GM18508 (cell line): Measurements from ENCODE around the gene SNX3.
"Not testable (repeated sequence)": the region's sequence is repeated elsewhere in the genome, so short reads cannot be mapped to it uniquely, and the experiment has no call there.

Source experiments
- ATAC-seq: cut with Tn5 transposase; IDR thresholded peaks from one replicate; pipeline ENCODE4 v1.9.1; 2021; ENCODE audit warnings: moderate number of reproducible peaks; ENCODE audit not compliant: insufficient read depth, unreplicated experiment

SNX3 gene

GRCh38 chr6:108260809-108261569 is at the start of gene SNX3:
Gene SNX3, minus strand, starts transcription at chr6:108261040. Its CDS starts 119 bp downstream, at chr6:108260921.
- ATAC-seq, result peak; percentile 70

GRCh38 chr6:108309844-108310243 is 49.0 kb upstream of the SNX3 start:
- no peak for ATAC-seq

- ATAC-seq, result not testable (repeated sequence)
These were observed 47.8 kb upstream of the SNX3 start for GRCh38 chr6:108308641-108309040.

- ATAC-seq, result no peak
These were observed 43.8 kb upstream of the SNX3 start for GRCh38 chr6:108304646-108305045.

- ATAC-seq, result no peak
These were observed 41.5 kb upstream of the SNX3 start for GRCh38 chr6:108302386-108302785.

- no peak for ATAC-seq
These were observed 34.8 kb upstream of the SNX3 start for GRCh38 chr6:108295676-108296075.

GRCh38 chr6:108294727-108295625 is 34.1 kb upstream of the SNX3 start, which contains the start of gene AFG1L:
Gene AFG1L, plus strand, starts transcription at chr6:108295054. Its CDS starts 26 bp downstream, at chr6:108295080.
- peak; percentile 62 for ATAC-seq

GRCh38 chr6:108294297-108294726 is 33.5 kb upstream of the SNX3 start:
- no peak for ATAC-seq

GRCh38 chr6:108293527-108294296 is 32.9 kb upstream of the SNX3 start:
- ATAC-seq, result no peak

- ATAC-seq, result not testable (repeated sequence)
These were observed 31.7 kb upstream of the SNX3 start for GRCh38 chr6:108292561-108292960.

GRCh38 chr6:108291091-108291490 is 30.3 kb upstream of the SNX3 start:
- no peak for ATAC-seq

GRCh38 chr6:108288742-108289141 is 27.9 kb upstream of the SNX3 start:
- ATAC-seq, result no peak

GRCh38 chr6:108287373-108287772 is 26.5 kb upstream of the SNX3 start:
- no peak for ATAC-seq

- no peak for ATAC-seq
These were observed 25.5 kb upstream of the SNX3 start for GRCh38 chr6:108286366-108286765.

- no peak for ATAC-seq
These were observed 24.5 kb upstream of the SNX3 start for GRCh38 chr6:108285381-108285780.

- ATAC-seq, result no peak
These were observed 17.0 kb upstream of the SNX3 start for GRCh38 chr6:108277831-108278230.

- no peak for ATAC-seq
These were observed 16.5 kb upstream of the SNX3 start for GRCh38 chr6:108277295-108277694.

GRCh38 chr6:108275976-108276375 is 15.1 kb upstream of the SNX3 start:
- no peak for ATAC-seq

GRCh38 chr6:108274546-108274945 is 13.7 kb upstream of the SNX3 start:
- ATAC-seq, result no peak

GRCh38 chr6:108269955-108270354 is 9.1 kb upstream of the SNX3 start:
- not testable (repeated sequence) for ATAC-seq
